Neural progenitor cell (in vitro differentiated cells): Measurements from ENCODE around the gene NDUFA13. TPM values are rescaled to one million over a fixed set of nuclear protein-coding genes. Genes with fewer than 3 reads are reported as not detected.

Source experiments
- DNase-seq: peaks from one replicate; pipeline ENCODE4 v3.0.0-alpha.2; 2016; ENCODE audit warnings: low spot score
- H2AFZ ChIP-seq: fragments of 200-600 bp; sonication (generic); replicated peaks from 2 replicates; pipeline ENCODE4 v1.6.1; 2016; ENCODE audit warnings: antibody characterized with exemption
- H3F3A ChIP-seq: fragments of 200-600 bp; sonication (generic); 2 replicates; pipeline ENCODE4 v1.6.1; 2016; ENCODE audit warnings: antibody characterized with exemption, low read depth
- H3K27ac ChIP-seq: fragments of 200-600 bp; sonication (generic); 2 replicates; pipeline ENCODE4 v1.5.1; 2016; ENCODE audit warnings: mild to moderate bottlenecking
- H3K27me3 ChIP-seq: fragments of 200-600 bp; sonication (generic); 2 replicates; pipeline ENCODE4 v1.6.1; 2016; ENCODE audit warnings: mild to moderate bottlenecking, moderate library complexity
- H3K36me3 ChIP-seq: fragments of 200-600 bp; sonication (generic); 2 replicates; pipeline ENCODE4 v1.5.1; 2016
- H3K4me1 ChIP-seq: fragments of 200-600 bp; sonication (generic); 2 replicates; pipeline ENCODE4 v1.6.1; 2016; ENCODE audit warnings: mixed run types
- H3K4me2 ChIP-seq: fragments of 200-600 bp; sonication (generic); 2 replicates; pipeline ENCODE4 v1.6.1; 2016
- H3K4me3 ChIP-seq: fragments of 200-600 bp; sonication (generic); 2 replicates; pipeline ENCODE4 v1.5.1; 2016
- H3K79me2 ChIP-seq: fragments of 200-600 bp; sonication (generic); 2 replicates; pipeline ENCODE4 v1.6.1; 2016; ENCODE audit warnings: low read depth
- H3K9ac ChIP-seq: fragments of 200-600 bp; sonication (generic); 2 replicates; pipeline ENCODE4 v1.6.1; 2016
- H3K9me3 ChIP-seq: fragments of 200-600 bp; sonication (generic); 2 replicates; pipeline ENCODE4 v1.5.1; 2016; ENCODE audit warnings: low read depth
- H4K20me1 ChIP-seq: fragments of 200-600 bp; sonication (generic); 2 replicates; pipeline ENCODE4 v1.6.1; 2016; ENCODE audit warnings: low read depth
- H3K27ac Mint-ChIP-seq: 3 replicates; pipeline ENCODE4 v1.8.0; 2021; ENCODE audit warnings: mixed read lengths
- H3K27me3 Mint-ChIP-seq: 2 replicates; pipeline ENCODE4 v1.8.0; 2022; ENCODE audit warnings: low read depth, mild to moderate bottlenecking, inconsistent platforms, moderate library complexity, mixed read lengths; ENCODE audit not compliant: insufficient read depth
- H3K36me3 Mint-ChIP-seq: 3 replicates; pipeline ENCODE4 v1.8.0; 2021; ENCODE audit warnings: mixed read lengths
- H3K4me1 Mint-ChIP-seq: 3 replicates; pipeline ENCODE4 v1.8.0; 2021; ENCODE audit warnings: mixed read lengths
- H3K4me3 Mint-ChIP-seq: 3 replicates; pipeline ENCODE4 v1.8.0; 2021; ENCODE audit warnings: mild to moderate bottlenecking, moderate library complexity, mixed read lengths
- H3K9me3 Mint-ChIP-seq: 3 replicates; pipeline ENCODE4 v1.8.0; 2020; ENCODE audit warnings: mixed read lengths
- CTCF ChIP-seq: fragments of 200-600 bp; sonication (generic); IDR thresholded peaks from 2 replicates; pipeline ENCODE4 v1.5.1; 2017; ENCODE audit warnings: antibody characterized with exemption, mild to moderate bottlenecking
- EZH2 ChIP-seq: fragments of 200-600 bp; sonication (generic); IDR thresholded peaks from 2 replicates; pipeline ENCODE4 v1.6.1; 2017; ENCODE audit warnings: antibody characterized with exemption, mild to moderate bottlenecking, moderate library complexity
- EZH2phosphoT487 ChIP-seq: fragments of 200-600 bp; sonication (generic); IDR thresholded peaks from 2 replicates; pipeline ENCODE4 v1.6.1; 2017; ENCODE audit warnings: antibody characterized with exemption
- total RNA-seq: library from RNA; depleted of rRNA; stranded (reverse); fragments of >200 nt; gene quantifications from 2 replicates; pipeline ENCODE4 v1.2.3, GENCODE V29; 2015; ENCODE audit warnings: low replicate concordance

NDUFA13 gene
- total RNA-seq, 1 donor from 2014 or later: 78.6 TPM

- H3K36me3 Mint-ChIP-seq: peaks cover 7% of the 10 kb centered on the region
- Histone ChIP-seq H3K27me3 (no peaks in the 10 kb centered on the region), H3K9me3 (no peaks in the 10 kb centered on the region), H3F3A (no peaks in the 10 kb centered on the region), H3K79me2 (no peaks in the 10 kb centered on the region), H4K20me1 (no peaks in the 10 kb centered on the region), H2AFZ (no peak overlapping the region), H3K9ac (no peak overlapping the region), H3K4me1 (no peaks in the 10 kb centered on the region), H3K4me3 (no peak overlapping the region), H3K27ac (no peak overlapping the region), H3K36me3 (no peaks in the 10 kb centered on the region), H3K4me2 (no peak overlapping the region)
- TF ChIP-seq CTCF: no peak
- no peak for TF ChIP-seq EZH2phosphoT487
- TF ChIP-seq EZH2: no peak
- no peaks in the 10 kb centered on the region for H3K9me3 Mint-ChIP-seq
- peaks cover 2% of the 10 kb centered on the region for H3K27me3 Mint-ChIP-seq
- no peak overlapping the region for H3K27ac Mint-ChIP-seq
- H3K4me3 Mint-ChIP-seq: no peak overlapping the region
- DNase-seq: no peak
- H3K4me1 Mint-ChIP-seq: no peaks in the 10 kb centered on the region
These were observed 42.0 kb downstream of the NDUFA13 start for GRCh38 chr19:19558055-19558454.

GRCh38 chr19:19558636-19559035 is 42.6 kb downstream of the NDUFA13 start:
- H4K20me1 ChIP-seq: no peaks in the 10 kb centered on the region
- TF ChIP-seq EZH2 (no peak), EZH2phosphoT487 (no peak), CTCF (no peak)
- Mint-ChIP-seq H3K27me3 (peaks cover 2% of the 10 kb centered on the region), H3K36me3 (peaks cover 7% of the 10 kb centered on the region), H3K27ac (no peak overlapping the region), H3K9me3 (no peaks in the 10 kb centered on the region), H3K4me1 (no peaks in the 10 kb centered on the region), H3K4me3 (no peak overlapping the region)
- no peaks in the 10 kb centered on the region for H3K79me2 ChIP-seq
- no peaks in the 10 kb centered on the region for H3K36me3 ChIP-seq
- H3F3A ChIP-seq: no peaks in the 10 kb centered on the region
- H3K9ac ChIP-seq: no peak overlapping the region
- H2AFZ ChIP-seq: no peak overlapping the region
- no peak overlapping the region for H3K4me3 ChIP-seq
- no peaks in the 10 kb centered on the region for H3K27me3 ChIP-seq
- no peaks in the 10 kb centered on the region for H3K9me3 ChIP-seq
- H3K27ac ChIP-seq: no peak overlapping the region
- no peak overlapping the region for H3K4me2 ChIP-seq
- H3K4me1 ChIP-seq: no peaks in the 10 kb centered on the region
- no peak for DNase-seq

DNA sequence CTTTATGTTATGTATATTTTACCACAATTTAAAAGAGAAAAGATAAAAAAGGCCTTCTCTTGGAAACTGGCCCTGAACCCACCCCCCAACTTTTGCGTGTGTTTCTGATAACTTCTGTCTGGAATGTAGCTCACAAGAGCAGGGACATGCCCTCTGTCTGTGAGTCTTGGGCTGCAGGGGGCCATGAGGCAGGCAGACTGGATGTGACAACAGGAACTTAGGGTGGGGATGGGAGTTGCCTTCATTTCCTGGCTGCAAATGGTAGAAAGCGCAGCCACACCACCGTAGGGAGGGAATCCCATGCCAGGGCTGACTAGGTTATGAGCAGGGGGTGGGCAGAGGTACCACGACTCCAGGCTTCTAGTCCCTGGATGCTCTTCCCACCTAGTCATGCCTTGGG is 43.9 kb downstream of the NDUFA13 start:
- DNase-seq: no peak
- no peaks in the 10 kb centered on the region for H3K9me3 Mint-ChIP-seq

More for the DNA sequence above, 43.9 kb downstream of the NDUFA13 start:
- Histone ChIP-seq H3K79me2 (no peaks in the 10 kb centered on the region), H3K4me3 (no peak overlapping the region), H3K36me3 (no peaks in the 10 kb centered on the region), H3K9me3 (no peaks in the 10 kb centered on the region), H3K9ac (no peak overlapping the region), H3K27me3 (no peaks in the 10 kb centered on the region), H2AFZ (no peak overlapping the region), H3K4me2 (no peak overlapping the region), H3K4me1 (no peaks in the 10 kb centered on the region), H3K27ac (no peak overlapping the region), H4K20me1 (no peaks in the 10 kb centered on the region), H3F3A (no peaks in the 10 kb centered on the region)
- peaks cover 13% of the 10 kb centered on the region for H3K36me3 Mint-ChIP-seq
- peaks cover 4% of the 10 kb centered on the region for H3K27me3 Mint-ChIP-seq
- no peaks in the 10 kb centered on the region for H3K4me1 Mint-ChIP-seq
- H3K4me3 Mint-ChIP-seq: no peak overlapping the region
- no peak overlapping the region for H3K27ac Mint-ChIP-seq
- TF ChIP-seq EZH2: no peak
- TF ChIP-seq CTCF: no peak
- TF ChIP-seq EZH2phosphoT487: no peak
